Measurements from ENCODE around the gene DCTN5.

GRCh38 chr16:23709536-23709935, 68.3 kb downstream of the DCTN5 start:
- no peak for TF ChIP-seq CTCF (IDR thresholded peaks at IDR 0.05 in 4 of 5, conservative IDR thresholded peaks at IDR 0.05 in 1 of 5)
- TF ChIP-seq POLR2A (IDR thresholded peaks at IDR 0.05) = no peak

All from gastrocnemius medialis (tissue), 4 donors.